Esophagus squamous epithelium (tissue), 4 donors: ENCODE data around the gene OBSL1.

Experiments used
- POLR2A ChIP-seq, 4 donors: fragments of 450-650 bp; IDR thresholded peaks; one replicate each; pipeline ENCODE4 v1.6.1; 2017; ENCODE audit warnings: antibody characterized with exemption in 4 of 4, mild to moderate bottlenecking in 4 of 4, moderate library complexity in 3 of 4
- TF ChIP-seq, protein P1 (sequence below), 6 experiments: fragments of 450-650 bp in 4 of 6; fragments of 200-600 bp in 2 of 6; sonication (generic) in 2 of 6; IDR thresholded peaks; one replicate each; pipeline ENCODE4 v1.5.1; 2016 to 2019; ENCODE audit warnings: antibody characterized with exemption in 6 of 6, mild to moderate bottlenecking in 4 of 6, moderate library complexity in 4 of 6

DNA sequence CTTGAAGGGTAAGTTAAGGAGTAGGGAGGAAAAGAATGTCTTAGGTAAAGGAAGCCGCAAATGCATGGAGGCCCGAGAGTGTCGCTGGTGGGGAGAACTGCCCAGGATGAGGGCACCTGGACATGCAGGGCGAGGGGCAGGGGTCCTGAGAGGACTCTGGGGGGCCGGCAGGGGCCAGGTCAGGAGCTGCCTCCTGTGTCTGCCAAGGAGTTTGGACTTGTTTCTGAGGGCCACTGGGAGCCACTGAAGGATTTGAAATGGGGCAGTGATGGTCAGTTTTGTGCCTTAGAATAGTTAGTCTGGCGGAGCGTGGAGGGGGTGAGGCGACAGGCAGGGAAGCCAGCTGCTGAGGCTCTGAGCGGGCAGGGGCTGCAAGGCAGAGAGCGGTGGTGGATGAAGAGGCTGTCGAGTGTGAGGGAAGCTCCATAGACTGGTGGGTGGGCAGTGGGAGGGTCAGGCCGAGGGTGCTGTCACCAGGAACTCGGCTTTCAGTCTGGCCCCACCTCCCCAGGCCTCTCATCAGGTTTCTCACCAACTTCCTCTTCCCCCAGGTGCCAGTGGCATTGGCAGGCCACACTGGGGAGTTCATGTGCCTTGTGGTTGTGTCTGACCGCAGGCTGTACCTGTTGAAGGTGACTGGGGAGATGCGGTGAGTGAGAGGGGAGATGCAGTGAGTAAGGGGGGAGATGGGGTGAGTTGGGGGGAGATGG lies 41.4 kb upstream of the OBSL1 start:
- TF ChIP-seq, protein P1, sequence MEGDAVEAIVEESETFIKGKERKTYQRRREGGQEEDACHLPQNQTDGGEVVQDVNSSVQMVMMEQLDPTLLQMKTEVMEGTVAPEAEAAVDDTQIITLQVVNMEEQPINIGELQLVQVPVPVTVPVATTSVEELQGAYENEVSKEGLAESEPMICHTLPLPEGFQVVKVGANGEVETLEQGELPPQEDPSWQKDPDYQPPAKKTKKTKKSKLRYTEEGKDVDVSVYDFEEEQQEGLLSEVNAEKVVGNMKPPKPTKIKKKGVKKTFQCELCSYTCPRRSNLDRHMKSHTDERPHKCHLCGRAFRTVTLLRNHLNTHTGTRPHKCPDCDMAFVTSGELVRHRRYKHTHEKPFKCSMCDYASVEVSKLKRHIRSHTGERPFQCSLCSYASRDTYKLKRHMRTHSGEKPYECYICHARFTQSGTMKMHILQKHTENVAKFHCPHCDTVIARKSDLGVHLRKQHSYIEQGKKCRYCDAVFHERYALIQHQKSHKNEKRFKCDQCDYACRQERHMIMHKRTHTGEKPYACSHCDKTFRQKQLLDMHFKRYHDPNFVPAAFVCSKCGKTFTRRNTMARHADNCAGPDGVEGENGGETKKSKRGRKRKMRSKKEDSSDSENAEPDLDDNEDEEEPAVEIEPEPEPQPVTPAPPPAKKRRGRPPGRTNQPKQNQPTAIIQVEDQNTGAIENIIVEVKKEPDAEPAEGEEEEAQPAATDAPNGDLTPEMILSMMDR (IDR thresholded peaks at IDR 0.05): no peak
- no peak for TF ChIP-seq POLR2A (IDR thresholded peaks at IDR 0.05)
